ENCODE measurements around the gene TMEM235.

DNA sequence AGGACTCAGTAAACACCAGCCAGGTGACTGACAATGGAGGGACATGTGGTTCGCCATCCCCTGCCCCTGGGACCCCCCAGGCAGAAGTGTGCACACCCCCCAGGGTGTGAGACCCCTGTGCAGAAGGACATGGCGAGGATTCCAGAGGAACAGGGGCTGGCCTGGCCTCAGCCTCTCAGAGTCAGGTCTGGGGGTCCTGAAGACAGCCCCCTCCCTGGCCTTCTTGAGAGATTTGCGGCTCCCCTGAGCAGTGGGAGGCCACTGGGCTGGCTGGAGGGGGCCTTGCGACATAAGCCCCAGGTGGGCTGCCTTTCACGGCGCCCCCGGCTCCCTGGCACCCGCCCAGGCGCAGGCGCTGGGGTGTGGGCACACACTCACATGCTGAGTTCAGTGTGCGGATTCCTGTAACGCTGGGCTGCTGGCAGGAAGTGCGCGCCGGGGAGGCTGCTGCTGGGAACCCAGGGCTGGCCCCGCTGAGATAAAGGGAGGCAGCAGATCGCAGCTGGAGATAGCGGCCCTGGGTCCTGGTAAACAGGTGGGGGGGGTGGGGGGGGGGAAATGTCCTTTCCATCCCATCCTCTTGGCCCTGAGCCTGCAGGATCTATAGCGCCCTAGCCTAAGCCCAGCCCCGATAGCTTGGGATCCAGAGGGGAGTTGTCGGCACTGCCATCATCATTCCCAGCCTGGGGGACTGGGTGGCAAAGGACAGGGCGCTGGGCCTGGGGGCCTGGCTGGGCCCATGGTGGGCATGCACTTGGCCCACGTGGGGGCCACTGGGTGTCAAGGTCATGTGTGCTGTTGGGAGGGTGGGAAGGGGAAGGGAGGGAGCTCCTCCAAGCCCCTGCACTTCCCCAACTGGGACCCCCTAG, 27.1 kb downstream of the TMEM235 start:
- TF ChIP-seq, protein P1, sequence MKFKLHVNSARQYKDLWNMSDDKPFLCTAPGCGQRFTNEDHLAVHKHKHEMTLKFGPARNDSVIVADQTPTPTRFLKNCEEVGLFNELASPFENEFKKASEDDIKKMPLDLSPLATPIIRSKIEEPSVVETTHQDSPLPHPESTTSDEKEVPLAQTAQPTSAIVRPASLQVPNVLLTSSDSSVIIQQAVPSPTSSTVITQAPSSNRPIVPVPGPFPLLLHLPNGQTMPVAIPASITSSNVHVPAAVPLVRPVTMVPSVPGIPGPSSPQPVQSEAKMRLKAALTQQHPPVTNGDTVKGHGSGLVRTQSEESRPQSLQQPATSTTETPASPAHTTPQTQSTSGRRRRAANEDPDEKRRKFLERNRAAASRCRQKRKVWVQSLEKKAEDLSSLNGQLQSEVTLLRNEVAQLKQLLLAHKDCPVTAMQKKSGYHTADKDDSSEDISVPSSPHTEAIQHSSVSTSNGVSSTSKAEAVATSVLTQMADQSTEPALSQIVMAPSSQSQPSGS (tag by site-specific recombination; IDR thresholded peaks at IDR 0.05; ENCODE audit: low read depth), result no peak
- TF ChIP-seq, protein P2, sequence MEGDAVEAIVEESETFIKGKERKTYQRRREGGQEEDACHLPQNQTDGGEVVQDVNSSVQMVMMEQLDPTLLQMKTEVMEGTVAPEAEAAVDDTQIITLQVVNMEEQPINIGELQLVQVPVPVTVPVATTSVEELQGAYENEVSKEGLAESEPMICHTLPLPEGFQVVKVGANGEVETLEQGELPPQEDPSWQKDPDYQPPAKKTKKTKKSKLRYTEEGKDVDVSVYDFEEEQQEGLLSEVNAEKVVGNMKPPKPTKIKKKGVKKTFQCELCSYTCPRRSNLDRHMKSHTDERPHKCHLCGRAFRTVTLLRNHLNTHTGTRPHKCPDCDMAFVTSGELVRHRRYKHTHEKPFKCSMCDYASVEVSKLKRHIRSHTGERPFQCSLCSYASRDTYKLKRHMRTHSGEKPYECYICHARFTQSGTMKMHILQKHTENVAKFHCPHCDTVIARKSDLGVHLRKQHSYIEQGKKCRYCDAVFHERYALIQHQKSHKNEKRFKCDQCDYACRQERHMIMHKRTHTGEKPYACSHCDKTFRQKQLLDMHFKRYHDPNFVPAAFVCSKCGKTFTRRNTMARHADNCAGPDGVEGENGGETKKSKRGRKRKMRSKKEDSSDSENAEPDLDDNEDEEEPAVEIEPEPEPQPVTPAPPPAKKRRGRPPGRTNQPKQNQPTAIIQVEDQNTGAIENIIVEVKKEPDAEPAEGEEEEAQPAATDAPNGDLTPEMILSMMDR (tag by site-specific recombination; IDR thresholded peaks at IDR 0.05), result no peak
- TF ChIP-seq ZNF2 (tag by site-specific recombination; IDR thresholded peaks at IDR 0.05), result no peak
- TF ChIP-seq ZNF274 (IDR thresholded peaks at IDR 0.05; ENCODE audit: low read length), result no peak
- TF ChIP-seq ZNF274 (tag by site-specific recombination; IDR thresholded peaks at IDR 0.05; ENCODE audit: borderline replicate concordance), result no peak
- no peak for TF ChIP-seq ZNF221 (tag by site-specific recombination; IDR thresholded peaks at IDR 0.05; ENCODE audit: borderline replicate concordance)
- TF ChIP-seq GLI4 (tag by site-specific recombination; IDR thresholded peaks at IDR 0.05), result no peak
- no peak for TF ChIP-seq ZEB2 (tag by site-specific recombination; IDR thresholded peaks at IDR 0.05)
- TF ChIP-seq ZNF830 (tag by site-specific recombination; IDR thresholded peaks at IDR 0.05; ENCODE audit: low read depth), result no peak
- no peak for TF ChIP-seq ZNF837 (tag by site-specific recombination; IDR thresholded peaks at IDR 0.05)
- TF ChIP-seq, protein P3, sequence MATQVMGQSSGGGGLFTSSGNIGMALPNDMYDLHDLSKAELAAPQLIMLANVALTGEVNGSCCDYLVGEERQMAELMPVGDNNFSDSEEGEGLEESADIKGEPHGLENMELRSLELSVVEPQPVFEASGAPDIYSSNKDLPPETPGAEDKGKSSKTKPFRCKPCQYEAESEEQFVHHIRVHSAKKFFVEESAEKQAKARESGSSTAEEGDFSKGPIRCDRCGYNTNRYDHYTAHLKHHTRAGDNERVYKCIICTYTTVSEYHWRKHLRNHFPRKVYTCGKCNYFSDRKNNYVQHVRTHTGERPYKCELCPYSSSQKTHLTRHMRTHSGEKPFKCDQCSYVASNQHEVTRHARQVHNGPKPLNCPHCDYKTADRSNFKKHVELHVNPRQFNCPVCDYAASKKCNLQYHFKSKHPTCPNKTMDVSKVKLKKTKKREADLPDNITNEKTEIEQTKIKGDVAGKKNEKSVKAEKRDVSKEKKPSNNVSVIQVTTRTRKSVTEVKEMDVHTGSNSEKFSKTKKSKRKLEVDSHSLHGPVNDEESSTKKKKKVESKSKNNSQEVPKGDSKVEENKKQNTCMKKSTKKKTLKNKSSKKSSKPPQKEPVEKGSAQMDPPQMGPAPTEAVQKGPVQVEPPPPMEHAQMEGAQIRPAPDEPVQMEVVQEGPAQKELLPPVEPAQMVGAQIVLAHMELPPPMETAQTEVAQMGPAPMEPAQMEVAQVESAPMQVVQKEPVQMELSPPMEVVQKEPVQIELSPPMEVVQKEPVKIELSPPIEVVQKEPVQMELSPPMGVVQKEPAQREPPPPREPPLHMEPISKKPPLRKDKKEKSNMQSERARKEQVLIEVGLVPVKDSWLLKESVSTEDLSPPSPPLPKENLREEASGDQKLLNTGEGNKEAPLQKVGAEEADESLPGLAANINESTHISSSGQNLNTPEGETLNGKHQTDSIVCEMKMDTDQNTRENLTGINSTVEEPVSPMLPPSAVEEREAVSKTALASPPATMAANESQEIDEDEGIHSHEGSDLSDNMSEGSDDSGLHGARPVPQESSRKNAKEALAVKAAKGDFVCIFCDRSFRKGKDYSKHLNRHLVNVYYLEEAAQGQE (tag by site-specific recombination; IDR thresholded peaks at IDR 0.05), result no peak
- no peak for TF ChIP-seq OSR2 (tag by site-specific recombination; IDR thresholded peaks at IDR 0.05)
- TF ChIP-seq, protein P4, sequence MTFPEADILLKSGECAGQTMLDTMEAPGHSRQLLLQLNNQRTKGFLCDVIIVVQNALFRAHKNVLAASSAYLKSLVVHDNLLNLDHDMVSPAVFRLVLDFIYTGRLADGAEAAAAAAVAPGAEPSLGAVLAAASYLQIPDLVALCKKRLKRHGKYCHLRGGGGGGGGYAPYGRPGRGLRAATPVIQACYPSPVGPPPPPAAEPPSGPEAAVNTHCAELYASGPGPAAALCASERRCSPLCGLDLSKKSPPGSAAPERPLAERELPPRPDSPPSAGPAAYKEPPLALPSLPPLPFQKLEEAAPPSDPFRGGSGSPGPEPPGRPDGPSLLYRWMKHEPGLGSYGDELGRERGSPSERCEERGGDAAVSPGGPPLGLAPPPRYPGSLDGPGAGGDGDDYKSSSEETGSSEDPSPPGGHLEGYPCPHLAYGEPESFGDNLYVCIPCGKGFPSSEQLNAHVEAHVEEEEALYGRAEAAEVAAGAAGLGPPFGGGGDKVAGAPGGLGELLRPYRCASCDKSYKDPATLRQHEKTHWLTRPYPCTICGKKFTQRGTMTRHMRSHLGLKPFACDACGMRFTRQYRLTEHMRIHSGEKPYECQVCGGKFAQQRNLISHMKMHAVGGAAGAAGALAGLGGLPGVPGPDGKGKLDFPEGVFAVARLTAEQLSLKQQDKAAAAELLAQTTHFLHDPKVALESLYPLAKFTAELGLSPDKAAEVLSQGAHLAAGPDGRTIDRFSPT (tag by site-specific recombination; IDR thresholded peaks at IDR 0.05), result no peak

Data from HEK293 (cell line).